Liver (tissue), 9 donors: Measurements from ENCODE around the gene UBE2K. TPM values are rescaled to one million over a fixed set of nuclear protein-coding genes. Genes with fewer than 3 reads are reported as not detected.

Experiments used
- DNase-seq: peaks from one replicate; pipeline ENCODE4 v3.0.0-alpha.2; 2017; ENCODE audit warnings: low spot score
- H3K27ac ChIP-seq, 2 donors: one replicate each; pipeline ENCODE4 v1.7.0; 2013; ENCODE audit warnings: inconsistent platforms in 2 of 2, low read length in 2 of 2, control low read depth in 1 of 2, low read depth in 1 of 2, mild to moderate bottlenecking in 1 of 2
- H3K27me3 ChIP-seq, 4 donors: one replicate each; pipeline versions ENCODE4 v1.6.1 to v1.7.0; 2013; ENCODE audit warnings: low read length in 3 of 4, inconsistent platforms in 1 of 4, mild to moderate bottlenecking in 1 of 4, moderate library complexity in 1 of 4; ENCODE audit not compliant: control insufficient read depth in 4 of 4, insufficient read depth in 4 of 4
- H3K36me3 ChIP-seq, 4 donors: one replicate each; pipeline versions ENCODE4 v1.6.1 to v1.7.0; 2013; ENCODE audit warnings: low read length in 3 of 4, mild to moderate bottlenecking in 3 of 4, low read depth in 1 of 4, moderate library complexity in 1 of 4; ENCODE audit not compliant: control insufficient read depth in 4 of 4, insufficient read depth in 3 of 4
- H3K4me1 ChIP-seq, 4 donors: one replicate each; pipeline versions ENCODE4 v1.6.1 to v1.7.0; 2013; ENCODE audit warnings: low read length in 3 of 4, mild to moderate bottlenecking in 3 of 4, moderate library complexity in 1 of 4; ENCODE audit not compliant: control insufficient read depth in 4 of 4, insufficient read depth in 4 of 4
- H3K4me3 ChIP-seq, 3 donors: one replicate each; pipeline versions ENCODE4 v1.6.1 to v1.7.0; 2013; ENCODE audit warnings: low read length in 3 of 3, control low read depth in 1 of 3, low read depth in 1 of 3, mild to moderate bottlenecking in 1 of 3
- H3K9ac ChIP-seq, 2 donors: one replicate each; pipeline ENCODE4 v1.7.0; 2013; ENCODE audit warnings: low read length in 2 of 2, mild to moderate bottlenecking in 2 of 2, moderate library complexity in 2 of 2, control low read depth in 1 of 2, low read depth in 1 of 2
- H3K9me3 ChIP-seq, 4 donors: one replicate each; pipeline versions ENCODE4 v1.6.1 to v1.7.0; 2013; ENCODE audit warnings: low read length in 3 of 4; ENCODE audit not compliant: control insufficient read depth in 4 of 4
- ATF3 ChIP-seq: IDR thresholded peaks from 2 replicates; pipeline ENCODE4 v1.6.1; 2016; ENCODE audit warnings: antibody characterized with exemption
- CTCF ChIP-seq: fragments of 150-350 bp; IDR thresholded peaks from 2 replicates; pipeline ENCODE4 v1.5.1; 2017; ENCODE audit warnings: improper control_type of control experiment, low read depth, low read length; ENCODE audit not compliant: missing input control
- EGR1 ChIP-seq, 2 donors: IDR thresholded peaks; 2 replicates each; pipeline ENCODE4 v1.6.1; 2016 to 2018; ENCODE audit warnings: antibody characterized with exemption in 2 of 2, low read depth in 2 of 2
- FOXA1 ChIP-seq: IDR thresholded peaks from 2 replicates; pipeline ENCODE4 v1.6.1; 2016; ENCODE audit warnings: antibody characterized with exemption
- FOXA2 ChIP-seq: IDR thresholded peaks from 2 replicates; pipeline ENCODE4 v1.6.1; 2016; ENCODE audit warnings: antibody characterized with exemption
- GABPA ChIP-seq, 2 donors: IDR thresholded peaks in 1 of 2; conservative IDR thresholded peaks in 1 of 2; 2 replicates each; pipeline ENCODE4 v1.6.1; 2016; ENCODE audit warnings: antibody characterized with exemption in 2 of 2, mild to moderate bottlenecking in 1 of 2, moderate library complexity in 1 of 2
- HNF4A ChIP-seq, 2 donors: conservative IDR thresholded peaks; 2 replicates each; pipeline ENCODE4 v1.6.1; 2016; ENCODE audit warnings: antibody characterized with exemption in 2 of 2, mild to moderate bottlenecking in 2 of 2
- HNF4G ChIP-seq: IDR thresholded peaks from 2 replicates; pipeline ENCODE4 v1.6.1; 2016; ENCODE audit warnings: antibody characterized with exemption
- JUND ChIP-seq, 2 donors: IDR thresholded peaks; 2 replicates each; pipeline ENCODE4 v1.6.1; 2016; ENCODE audit warnings: antibody characterized with exemption in 2 of 2
- MAX ChIP-seq: IDR thresholded peaks from 2 replicates; pipeline ENCODE4 v1.6.1; 2016; ENCODE audit warnings: antibody characterized with exemption
- NR2F2 ChIP-seq: IDR thresholded peaks from 2 replicates; pipeline ENCODE4 v1.6.1; 2016; ENCODE audit warnings: antibody characterized with exemption
- RAD21 ChIP-seq, 2 donors: IDR thresholded peaks; 2 replicates each; pipeline ENCODE4 v1.6.1; 2016; ENCODE audit warnings: antibody characterized with exemption in 2 of 2, mild to moderate bottlenecking in 2 of 2
- REST ChIP-seq: IDR thresholded peaks from 2 replicates; pipeline ENCODE4 v1.6.1; 2016; ENCODE audit warnings: antibody characterized with exemption, mild to moderate bottlenecking
- RXRA ChIP-seq, 2 donors: IDR thresholded peaks; 2 replicates each; pipeline ENCODE4 v1.6.1; 2017 to 2018; ENCODE audit warnings: antibody characterized with exemption in 2 of 2, mild to moderate bottlenecking in 1 of 2
- SP1 ChIP-seq: IDR thresholded peaks from 2 replicates; pipeline ENCODE4 v1.6.1; 2018; ENCODE audit warnings: antibody characterized with exemption, mild to moderate bottlenecking
- TAF1 ChIP-seq: conservative IDR thresholded peaks from 2 replicates; pipeline ENCODE4 v1.6.1; 2016; ENCODE audit warnings: antibody characterized with exemption, mild to moderate bottlenecking
- YY1 ChIP-seq: IDR thresholded peaks from 2 replicates; pipeline ENCODE4 v1.6.1; 2016; ENCODE audit warnings: antibody characterized with exemption, mild to moderate bottlenecking
- ZBTB33 ChIP-seq: IDR thresholded peaks from 2 replicates; pipeline ENCODE4 v1.6.1; 2016; ENCODE audit warnings: antibody characterized with exemption
- WGBS: extraction: QIAGEN DNeasy Blood & Tissue Kit; methylation state at CpG from one replicate; pipeline ENCODE4 v1.1.7; 2013; 5-methylcytosine and 5-hydroxymethylcytosine counted together
- polyA plus RNA-seq, 2 donors: library from polyadenylated mRNA; stranded (reverse) in 1 of 2; unstranded in 1 of 2; fragments of 200-250 nt in 1 of 2; fragments of >200 nt in 1 of 2; fragmentation: Nextera tagmentation in 1 of 2; extraction: Ambion mirVana in 1 of 2; gene quantifications; one replicate each; pipeline versions ENCODE4 v1.2.1 to v1.2.3, GENCODE V29; 2013 to 2015
- total RNA-seq, 2 donors: library from RNA; depleted of rRNA; stranded (reverse); fragments of >200 nt; gene quantifications; one replicate each; pipeline ENCODE4 v1.2.3, GENCODE V29; 2014
- donor health status: healthy.
- donor health status: healthy.
- donor health status: healthy.
- donor health status: healthy.
- donor health status: healthy.

Gene UBE2K
- total and polyA plus RNA-seq, 4 donors: 21.5 to 45.3 (median 26.0) TPM

- Histone ChIP-seq H3K27ac (peak overlapping the region; percentile 80 to 86), H3K9ac (no peak overlapping the region), H3K36me3 (no peaks in the 10 kb centered on the region), H3K4me1 (peaks cover 16 to 32% (median 30%) of the 10 kb centered on the region in 4 donors), H3K27me3 (no peaks in the 10 kb centered on the region), H3K4me3 (no peak overlapping the region), H3K9me3 (no peaks in the 10 kb centered on the region)
- WGBS: 40% methylated on average over 3 of the region's 3 CpGs
- no peak for DNase-seq
- TF ChIP-seq RAD21 (IDR thresholded peaks at IDR 0.05): peak; percentile 15 to 41
- peak; percentile 67 for TF ChIP-seq SP1
- TF ChIP-seq REST: peak; percentile 61
- peak; percentile 62 to 84 for TF ChIP-seq JUND (IDR thresholded peaks at IDR 0.05)
- peak; percentile 32 for TF ChIP-seq NR2F2
- TF ChIP-seq ZBTB33: peak; percentile 64
- no peak for TF ChIP-seq FOXA1
- peak; percentile 24 for TF ChIP-seq ATF3
- peak; percentile 90 to 94 for TF ChIP-seq HNF4A (conservative IDR thresholded peaks at IDR 0.05)
- TF ChIP-seq EGR1 (IDR thresholded peaks at IDR 0.05; ENCODE audit: low read depth in 2 of 2): peak in 1 of 2 donors; percentile 33
- peak; percentile 80 for TF ChIP-seq MAX
- TF ChIP-seq HNF4G: peak; percentile 20
- no peak for TF ChIP-seq CTCF
- peak; percentile 46 for TF ChIP-seq YY1
- no peak for TF ChIP-seq TAF1
- TF ChIP-seq GABPA (IDR thresholded peaks at IDR 0.05 in 1 of 2, conservative IDR thresholded peaks at IDR 0.05 in 1 of 2): no peak
- TF ChIP-seq RXRA (IDR thresholded peaks at IDR 0.05): peak; percentile 88 to 90
- no peak for TF ChIP-seq FOXA2
Observed at GRCh38 chr4:39648213-39648612, 49.7 kb upstream of the UBE2K start.
